ENCODE measurements around the gene SLFNL1. TPM values are rescaled to one million over a fixed set of nuclear protein-coding genes. Genes with fewer than 3 reads are reported as not detected.

Gene SLFNL1
- total and polyA plus RNA-seq, 4 donors: 0.02 to 0.68 (median 0.38) TPM

DNA sequence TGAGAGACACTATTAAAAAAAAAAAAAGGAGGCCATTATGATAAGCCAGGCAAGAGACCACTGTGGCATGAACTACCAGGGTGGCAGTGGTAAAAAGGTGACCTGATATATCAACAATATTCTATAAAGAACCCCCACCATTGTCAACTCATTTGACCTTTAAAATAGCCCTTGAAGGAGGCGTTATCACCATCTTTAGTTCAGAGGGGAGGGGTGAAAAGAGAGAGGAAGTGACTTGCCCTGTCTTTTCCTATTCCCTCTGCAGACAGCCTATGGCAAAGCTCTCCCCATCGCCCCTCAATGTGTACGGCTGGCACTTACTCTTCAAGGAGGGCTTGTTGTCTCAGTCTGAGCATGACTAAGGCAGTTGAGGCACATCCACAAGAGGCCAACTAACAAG lies 11.7 kb upstream of the SLFNL1 start:
- Histone ChIP-seq H3K27me3 (ENCODE audit: control insufficient read depth in 4 of 4, insufficient read depth in 4 of 4, low read length in 3 of 4) (no peaks in the 10 kb centered on the region), H3K4me3 (ENCODE audit: low read depth in 1 of 3, low read length in 3 of 3) (no peak overlapping the region), H3K4me1 (ENCODE audit: control insufficient read depth in 4 of 4, insufficient read depth in 4 of 4, low read length in 3 of 4) (peaks cover 0 to 12% (median 5%) of the 10 kb centered on the region in 4 donors), H3K36me3 (ENCODE audit: control insufficient read depth in 4 of 4, insufficient read depth in 3 of 4, low read depth in 1 of 4, low read length in 3 of 4) (peaks cover 4 to 24% (median 14%) of the 10 kb centered on the region in 4 donors), H3K9me3 (ENCODE audit: control insufficient read depth in 4 of 4, low read length in 3 of 4) (no peaks in the 10 kb centered on the region), H3K9ac (ENCODE audit: low read depth in 1 of 2, low read length in 2 of 2) (no peak overlapping the region), H3K27ac (ENCODE audit: low read depth in 1 of 2, low read length in 2 of 2) (no peak overlapping the region)
- TF ChIP-seq ATF3 (IDR thresholded peaks at IDR 0.05) (no peak), HNF4G (IDR thresholded peaks at IDR 0.05) (no peak), EGR1 (IDR thresholded peaks at IDR 0.05; ENCODE audit: low read depth in 2 of 2) (no peak), MAX (IDR thresholded peaks at IDR 0.05) (no peak), NR2F2 (IDR thresholded peaks at IDR 0.05) (no peak), ZBTB33 (IDR thresholded peaks at IDR 0.05) (no peak), FOXA1 (IDR thresholded peaks at IDR 0.05) (no peak), JUND (IDR thresholded peaks at IDR 0.05) (no peak), GABPA (IDR thresholded peaks at IDR 0.05 in 1 of 2, conservative IDR thresholded peaks at IDR 0.05 in 1 of 2) (no peak), HNF4A (conservative IDR thresholded peaks at IDR 0.05) (no peak), CTCF (IDR thresholded peaks at IDR 0.05; ENCODE audit: low read depth, low read length, missing input control) (no peak), TAF1 (conservative IDR thresholded peaks at IDR 0.05) (no peak), YY1 (IDR thresholded peaks at IDR 0.05) (no peak), SP1 (IDR thresholded peaks at IDR 0.05) (no peak), RXRA (IDR thresholded peaks at IDR 0.05) (no peak), FOXA2 (IDR thresholded peaks at IDR 0.05) (no peak), RAD21 (IDR thresholded peaks at IDR 0.05) (no peak)
- TF ChIP-seq, protein P1, sequence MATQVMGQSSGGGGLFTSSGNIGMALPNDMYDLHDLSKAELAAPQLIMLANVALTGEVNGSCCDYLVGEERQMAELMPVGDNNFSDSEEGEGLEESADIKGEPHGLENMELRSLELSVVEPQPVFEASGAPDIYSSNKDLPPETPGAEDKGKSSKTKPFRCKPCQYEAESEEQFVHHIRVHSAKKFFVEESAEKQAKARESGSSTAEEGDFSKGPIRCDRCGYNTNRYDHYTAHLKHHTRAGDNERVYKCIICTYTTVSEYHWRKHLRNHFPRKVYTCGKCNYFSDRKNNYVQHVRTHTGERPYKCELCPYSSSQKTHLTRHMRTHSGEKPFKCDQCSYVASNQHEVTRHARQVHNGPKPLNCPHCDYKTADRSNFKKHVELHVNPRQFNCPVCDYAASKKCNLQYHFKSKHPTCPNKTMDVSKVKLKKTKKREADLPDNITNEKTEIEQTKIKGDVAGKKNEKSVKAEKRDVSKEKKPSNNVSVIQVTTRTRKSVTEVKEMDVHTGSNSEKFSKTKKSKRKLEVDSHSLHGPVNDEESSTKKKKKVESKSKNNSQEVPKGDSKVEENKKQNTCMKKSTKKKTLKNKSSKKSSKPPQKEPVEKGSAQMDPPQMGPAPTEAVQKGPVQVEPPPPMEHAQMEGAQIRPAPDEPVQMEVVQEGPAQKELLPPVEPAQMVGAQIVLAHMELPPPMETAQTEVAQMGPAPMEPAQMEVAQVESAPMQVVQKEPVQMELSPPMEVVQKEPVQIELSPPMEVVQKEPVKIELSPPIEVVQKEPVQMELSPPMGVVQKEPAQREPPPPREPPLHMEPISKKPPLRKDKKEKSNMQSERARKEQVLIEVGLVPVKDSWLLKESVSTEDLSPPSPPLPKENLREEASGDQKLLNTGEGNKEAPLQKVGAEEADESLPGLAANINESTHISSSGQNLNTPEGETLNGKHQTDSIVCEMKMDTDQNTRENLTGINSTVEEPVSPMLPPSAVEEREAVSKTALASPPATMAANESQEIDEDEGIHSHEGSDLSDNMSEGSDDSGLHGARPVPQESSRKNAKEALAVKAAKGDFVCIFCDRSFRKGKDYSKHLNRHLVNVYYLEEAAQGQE (IDR thresholded peaks at IDR 0.05): no peak
- 93% methylated on average over 3 of the region's 3 CpGs for WGBS
- no peak for DNase-seq (ENCODE audit: low spot score)
